K562 (cell line): Measurements from ENCODE around the gene GUCY2F. TPM values are rescaled to one million over a fixed set of nuclear protein-coding genes. Genes with fewer than 3 reads are reported as not detected.

Experiments used
- ATAC-seq: fragments of 200-7000 bp; cut with Tn5 transposase; 3 replicates; pipeline ENCODE4 v1.9.1; 2020; ENCODE audit warnings: moderate library complexity
- BruUV-seq: library from RNA; stranded (reverse); fragments of 400-500 nt; replicated peaks from 2 replicates; lab custom pipeline; 2021; lab: Mats Ljungman, UMichigan
- CTCF ChIA-PET: fragments of 300-600 bp; formaldehyde crosslinking; extraction: SDS; loops from one replicate; lab custom pipeline; 2021; ENCODE audit warnings: low intra/inter-chr PET ratio; lab: Yijun Ruan, JAX
- POLR2A ChIA-PET: fragments of 300-600, 350-650 bp; sonication (Branson Sonifier 250); formaldehyde crosslinking; extraction: SDS; loops from one replicate; lab custom pipeline; 2021; ENCODE audit warnings: antibody characterized with exemption, inconsistent platforms; lab: Yijun Ruan, JAX
- DNase-seq, 4 experiments: peaks; one replicate each; pipeline versions ENCODE4 v3.0.0 to v3.0.0-alpha.2; 2011 to 2018; ENCODE audit warnings: low spot score in 3 of 4, mixed read lengths in 3 of 4; ENCODE audit errors: extremely low read depth in 1 of 4
- FAIRE-seq: peaks from 2 replicates; lab custom pipeline; 2011; peaks lifted over from hg19 to GRCh38; lab: Jason Lieb, UNC
- H2AFZ ChIP-seq: 2 replicates; pipeline ENCODE4 v1.6.0; 2011; ENCODE audit warnings: low read depth, low read length, control low read depth, inconsistent platforms
- H3K27ac ChIP-seq: fragments of 200-600 bp; 3 replicates; pipeline ENCODE4 v1.8.0; 2011; ENCODE audit warnings: low read depth, mild to moderate bottlenecking, control low read depth, inconsistent platforms, low read length, moderate library complexity, mixed read lengths; ENCODE audit errors: extremely low read depth
- H3K27me3 ChIP-seq, 2 experiments: fragments of 300-600 bp in 1 of 2; 2 replicates in 1 of 2; 3 replicates in 1 of 2; pipeline versions ENCODE4 v1.6.0 to v1.8.0; 2011; ENCODE audit warnings: inconsistent platforms in 2 of 2, low read length in 2 of 2, mild to moderate bottlenecking in 1 of 2, mixed read lengths in 1 of 2, moderate library complexity in 1 of 2; ENCODE audit not compliant: control insufficient read depth in 2 of 2, insufficient read depth in 2 of 2
- H3K36me3 ChIP-seq: fragments of 300-600 bp; 3 replicates; pipeline ENCODE4 v1.8.0; 2011; ENCODE audit warnings: mild to moderate bottlenecking, low read length, inconsistent platforms; ENCODE audit not compliant: control insufficient read depth, insufficient read depth
- H3K4me1 ChIP-seq, 2 experiments: fragments of 200-600 bp in 1 of 2; replicated peaks in 1 of 2; 2 replicates in 1 of 2; 3 replicates in 1 of 2; pipeline versions ENCODE4 v1.5.1 to v1.8.0; 2011; ENCODE audit warnings: inconsistent platforms in 2 of 2, low read length in 2 of 2, mild to moderate bottlenecking in 1 of 2, mixed read lengths in 1 of 2, moderate library complexity in 1 of 2; ENCODE audit not compliant: control insufficient read depth in 2 of 2, insufficient read depth in 2 of 2
- H3K4me2 ChIP-seq: 2 replicates; pipeline ENCODE4 v1.6.1; 2011; ENCODE audit warnings: low read length, control low read depth, inconsistent platforms, mixed read lengths; ENCODE audit not compliant: insufficient read depth
- H3K4me3 ChIP-seq: fragments of 200-600 bp; sonication (generic), shearing (Covaris generic); 2 replicates; pipeline ENCODE4 v1.5.1; 2016; ENCODE audit warnings: control low read depth, inconsistent platforms
- H3K79me2 ChIP-seq: fragments of 200-600 bp; 3 replicates; pipeline ENCODE4 v1.8.0; 2011; ENCODE audit warnings: low read length, inconsistent platforms; ENCODE audit not compliant: control insufficient read depth, insufficient read depth
- H3K9ac ChIP-seq, 2 experiments: 2 replicates each; pipeline versions ENCODE4 v1.6.0 to v1.6.1; 2011; ENCODE audit warnings: low read depth in 2 of 2, low read length in 2 of 2, control low read depth in 1 of 2, inconsistent platforms in 1 of 2, mild to moderate bottlenecking in 1 of 2, mixed read lengths in 1 of 2; ENCODE audit not compliant: insufficient read depth in 1 of 2
- H3K9me1 ChIP-seq: one replicate; pipeline ENCODE4 v1.6.0; 2011; ENCODE audit warnings: inconsistent platforms, mild to moderate bottlenecking, low read length, moderate library complexity; ENCODE audit not compliant: control insufficient read depth, insufficient read depth
- H3K9me3 ChIP-seq: replicated peaks from 2 replicates; pipeline ENCODE4 v1.5.1; 2011; ENCODE audit warnings: low read depth, low read length, inconsistent platforms; ENCODE audit not compliant: control insufficient read depth, insufficient read depth
- H4K20me1 ChIP-seq: replicated peaks from 2 replicates; pipeline ENCODE4 v1.6.1; 2011; ENCODE audit warnings: low read length, inconsistent platforms, mixed read lengths; ENCODE audit not compliant: control insufficient read depth, insufficient read depth
- ARID3A ChIP-seq: IDR thresholded peaks from 2 replicates; pipeline ENCODE4 v1.6.1; 2012; ENCODE audit warnings: low read depth, low read length, improper control_type of control experiment, borderline replicate concordance
- CBX2 ChIP-seq: fragments of 200-600 bp; sonication (generic); IDR thresholded peaks from one replicate; pipeline ENCODE4 v1.6.1; 2012; ENCODE audit warnings: mild to moderate bottlenecking, low read length, inconsistent platforms; ENCODE audit not compliant: insufficient read depth, poor library complexity, severe bottlenecking
- CCAR2 ChIP-seq: fragments of 200-400 bp; formaldehyde crosslinking; IDR thresholded peaks from 2 replicates; pipeline ENCODE4 v1.6.1; 2017; ENCODE audit warnings: mild to moderate bottlenecking, low read depth, low read length
- MBD1 ChIP-seq: fragments of 250-450 bp; sonication (Bioruptor Pico); IDR thresholded peaks from 2 replicates; pipeline ENCODE4 v1.8.0; 2022; ENCODE audit warnings: inconsistent platforms
- MITF ChIP-seq: IDR thresholded peaks from 2 replicates; pipeline ENCODE4 v1.6.1; 2014; ENCODE audit warnings: antibody characterized with exemption
- MXI1 ChIP-seq: IDR thresholded peaks from 2 replicates; pipeline ENCODE4 v1.6.1; 2011; ENCODE audit warnings: low read depth, mild to moderate bottlenecking, improper control_type of control experiment, low read length
- NFATC3 ChIP-seq: fragments of 450-650 bp; IDR thresholded peaks from 2 replicates; pipeline ENCODE4 v1.6.1; 2017; ENCODE audit warnings: mild to moderate bottlenecking
- NR1H2 ChIP-seq: sonication (generic); formaldehyde crosslinking; IDR thresholded peaks from 2 replicates; pipeline ENCODE4 v1.4.0; 2020; ENCODE audit warnings: mild to moderate bottlenecking, missing genetic modification reagents
- PHF21A ChIP-seq: fragments of 450-650 bp; IDR thresholded peaks from 2 replicates; pipeline ENCODE4 v1.6.1; 2017; ENCODE audit warnings: low read depth, borderline replicate concordance
- SMARCE1 ChIP-seq: fragments of 450-650 bp; IDR thresholded peaks from 2 replicates; pipeline ENCODE4 v1.7.1; 2016; ENCODE audit warnings: mild to moderate bottlenecking
- YY1 ChIP-seq, 3 experiments: IDR thresholded peaks; 2 replicates each; pipeline ENCODE4 v1.6.1; 2011; ENCODE audit warnings: low read length in 2 of 3, mild to moderate bottlenecking in 2 of 3, moderate library complexity in 2 of 3, borderline replicate concordance in 1 of 3, control low read depth in 1 of 3, low read depth in 1 of 3; ENCODE audit not compliant: insufficient read depth in 3 of 3, insufficient replicate concordance in 2 of 3, control insufficient read depth in 1 of 3, insufficient read length in 1 of 3; ENCODE audit errors: extremely low read depth in 1 of 3
- ZHX1 ChIP-seq: fragments of 150-350 bp; conservative IDR thresholded peaks from 2 replicates; pipeline ENCODE4 v1.6.1; 2014; ENCODE audit warnings: low read length
- WGBS: fragments of 100-300 bp; shearing (Covaris generic); methylation state at CpG from one replicate; pipeline ENCODE4 v1.1.6; 2016; ENCODE audit warnings: low coverage, mixed read lengths; ENCODE audit not compliant: insufficient coverage; ENCODE audit errors: missing lambda C conversion rate; 5-methylcytosine and 5-hydroxymethylcytosine counted together
- in situ Hi-C: fragments of 300-500 bp; cut with MboI; formaldehyde crosslinking; loops from 4 replicates; pipeline ENCODE4 v1.15.0; 2018; ENCODE audit warnings: inconsistent platforms, mixed read lengths
- intact Hi-C: fragments of 100-400 bp; cut with micrococcal nuclease; formaldehyde crosslinking; loops from 2 replicates; pipeline ENCODE4 v1.14.2; 2022
- polyA plus RNA-seq, 8 experiments: library from polyadenylated mRNA; depleted of rRNA in 4 of 8; stranded (reverse) in 5 of 8; unstranded in 3 of 8; fragments of >200 nt; fragmentation: Nextera tagmentation in 2 of 8; fragmentation: Illumina TruSeq in 1 of 8; extraction: Ambion mirVana in 2 of 8; extraction: Trizol in 1 of 8; gene quantifications; 2 replicates each; pipeline versions ENCODE4 v1.2.1 to v1.2.3, GENCODE V29; 2011 to 2014; ENCODE audit warnings: inconsistent platforms in 1 of 8, missing spikeins in 1 of 8
- total RNA-seq, 7 experiments: library from RNA; depleted of rRNA in 6 of 7; stranded (reverse); fragments of >200 nt in 6 of 7; fragmentation: Illumina TruSeq in 2 of 7; extraction: Trizol in 2 of 7; gene quantifications; 2 replicates each; pipeline versions ENCODE4 v1.2.1 to v1.2.3, GENCODE V29; 2011 to 2021; ENCODE audit warnings: low replicate concordance in 1 of 7

The GUCY2F gene
- total and polyA plus RNA-seq, 9 of the 15 experiments (the other 6 are each of a cell fraction or from before 2014, with no cell fraction given): 0.01 to 0.06 (median 0.05) TPM; not detected in 6

GRCh38 chrX:109336141-109336540 lies 145.7 kb downstream of the GUCY2F start (continued):
- TF ChIP-seq ZHX1: no peak
- TF ChIP-seq MXI1: no peak
- no peak for TF ChIP-seq CCAR2
- no peak for TF ChIP-seq MBD1 (CRISPR knock-in tag)
- TF ChIP-seq NR1H2 (CRISPR knock-in tag): no peak

GRCh38 chrX:109327251-109327650 lies 154.6 kb downstream of the GUCY2F start:
- DNase-seq (no peak), ATAC-seq (no peak), FAIRE-seq (no peak)
- Histone ChIP-seq H4K20me1 (no peaks in the 10 kb centered on the region), H2AFZ (no peak overlapping the region), H3K36me3 (no peaks in the 10 kb centered on the region), H3K4me3 (no peak overlapping the region), H3K27ac (no peak overlapping the region), H3K4me2 (no peak overlapping the region), H3K27me3 (no peaks in the 10 kb centered on the region), H3K9me1 (no peaks in the 10 kb centered on the region), H3K4me1 (no peaks in the 10 kb centered on the region), H3K9me3 (no peaks in the 10 kb centered on the region), H3K9ac (no peak overlapping the region), H3K79me2 (no peaks in the 10 kb centered on the region)
- intact Hi-C loops: no loop called here
- POLR2A ChIA-PET: no interaction called here
- in situ Hi-C loops: no loop called here
- no TSS peak for BruUV-seq
- CTCF ChIA-PET: no interaction called here
- 0% methylated on average over 1 of the region's 1 CpG for WGBS
- TF ChIP-seq MXI1 (no peak), ARID3A (no peak), NFATC3 (no peak), SMARCE1 (no peak), PHF21A (no peak), MITF (no peak), YY1 (IDR thresholded peaks at IDR 0.05; ENCODE audit: borderline replicate concordance in 1 of 3, control insufficient read depth in 1 of 3, extremely low read depth in 1 of 3, insufficient read depth in 3 of 3, insufficient read length in 1 of 3, insufficient replicate concordance in 2 of 3, low read depth in 1 of 3, low read length in 2 of 3) (no peak), CBX2 (no peak)
